Progenitor cell of endocrine pancreas (in vitro differentiated cells): Measurements from ENCODE around the gene BCL7B. TPM values are rescaled to one million over a fixed set of nuclear protein-coding genes. Genes with fewer than 3 reads are reported as not detected.
"Not testable (repeated sequence)": the region's sequence is repeated elsewhere in the genome, so short reads cannot be mapped to it uniquely, and the experiment has no call there.

Source experiments
- DNase-seq: peaks from one replicate; pipeline ENCODE4 v3.0.0; 2021; ENCODE audit warnings: low spot score; ENCODE audit not compliant: unreplicated experiment
- H3K27ac Mint-ChIP-seq: 2 replicates; pipeline ENCODE4 v1.8.0; 2021; ENCODE audit warnings: mild to moderate bottlenecking, moderate library complexity, mixed read lengths
- H3K27me3 Mint-ChIP-seq: 2 replicates; pipeline ENCODE4 v1.8.0; 2021; ENCODE audit warnings: mixed read lengths
- H3K36me3 Mint-ChIP-seq: 2 replicates; pipeline ENCODE4 v1.8.0; 2022; ENCODE audit warnings: mixed read lengths; ENCODE audit not compliant: insufficient read depth
- H3K4me1 Mint-ChIP-seq: 2 replicates; pipeline ENCODE4 v1.8.0; 2021; ENCODE audit warnings: low read depth, mixed read lengths
- H3K4me3 Mint-ChIP-seq: 2 replicates; pipeline ENCODE4 v1.8.0; 2021; ENCODE audit warnings: low read depth, mild to moderate bottlenecking, moderate library complexity, mixed read lengths
- H3K9me3 Mint-ChIP-seq: 2 replicates; pipeline ENCODE4 v1.8.0; 2021; ENCODE audit warnings: low read depth, mixed read lengths
- total RNA-seq: library from RNA; stranded (reverse); gene quantifications from 2 replicates; pipeline ENCODE4 v1.2.1, GENCODE V29; 2021
- TF ChIP-seq, protein P1 (sequence below): fragments of 200-600 bp; sonication (generic); IDR thresholded peaks from one replicate; pipeline ENCODE4 v1.5.0; 2021; ENCODE audit warnings: antibody characterized with exemption, mild to moderate bottlenecking; ENCODE audit not compliant: unreplicated experiment

Gene BCL7B
- total RNA-seq, 1 donor from 2014 or later = 37.8 TPM

DNA sequence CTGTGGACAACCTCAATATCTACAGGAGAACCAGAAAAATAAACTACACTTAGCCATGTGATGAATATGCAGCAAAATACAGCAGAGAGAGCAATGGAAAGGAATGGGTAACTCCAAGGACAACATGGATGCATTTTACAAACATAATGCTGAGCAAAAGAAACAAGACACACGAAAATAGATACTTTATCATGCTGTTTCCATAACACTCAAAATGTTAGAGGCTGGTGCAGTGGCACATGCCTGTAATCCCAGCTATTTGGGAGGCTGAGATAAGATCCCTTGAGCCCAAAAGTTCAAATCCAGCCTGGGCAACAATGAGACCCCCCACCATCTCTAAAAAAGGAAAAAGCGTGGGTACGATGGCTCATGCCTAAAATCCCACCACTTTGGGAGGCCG, 8.3 kb downstream of the BCL7B start:
- H3K36me3 Mint-ChIP-seq = peaks cover 18% of the 10 kb centered on the region

DNA sequence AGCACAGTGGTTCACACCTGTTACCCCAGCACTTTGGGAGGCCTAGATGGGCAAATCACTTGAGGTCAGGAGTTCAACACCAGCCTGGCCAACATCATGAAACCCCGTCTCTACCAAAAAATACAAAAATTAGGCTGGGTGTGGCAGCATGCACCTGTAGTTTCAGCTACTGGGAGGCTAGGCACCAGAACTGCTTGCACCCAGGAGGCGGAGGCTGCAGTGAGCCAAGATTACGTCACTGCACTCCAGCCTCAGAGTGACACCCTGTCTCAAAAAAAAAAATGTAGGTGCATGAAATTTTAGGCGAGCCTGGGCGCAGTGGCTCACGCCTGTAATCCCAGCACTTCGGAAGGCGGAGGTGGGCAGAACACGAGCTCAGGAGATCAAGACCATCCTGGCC, 9.6 kb downstream of the BCL7B start:
- TF ChIP-seq, protein P1, sequence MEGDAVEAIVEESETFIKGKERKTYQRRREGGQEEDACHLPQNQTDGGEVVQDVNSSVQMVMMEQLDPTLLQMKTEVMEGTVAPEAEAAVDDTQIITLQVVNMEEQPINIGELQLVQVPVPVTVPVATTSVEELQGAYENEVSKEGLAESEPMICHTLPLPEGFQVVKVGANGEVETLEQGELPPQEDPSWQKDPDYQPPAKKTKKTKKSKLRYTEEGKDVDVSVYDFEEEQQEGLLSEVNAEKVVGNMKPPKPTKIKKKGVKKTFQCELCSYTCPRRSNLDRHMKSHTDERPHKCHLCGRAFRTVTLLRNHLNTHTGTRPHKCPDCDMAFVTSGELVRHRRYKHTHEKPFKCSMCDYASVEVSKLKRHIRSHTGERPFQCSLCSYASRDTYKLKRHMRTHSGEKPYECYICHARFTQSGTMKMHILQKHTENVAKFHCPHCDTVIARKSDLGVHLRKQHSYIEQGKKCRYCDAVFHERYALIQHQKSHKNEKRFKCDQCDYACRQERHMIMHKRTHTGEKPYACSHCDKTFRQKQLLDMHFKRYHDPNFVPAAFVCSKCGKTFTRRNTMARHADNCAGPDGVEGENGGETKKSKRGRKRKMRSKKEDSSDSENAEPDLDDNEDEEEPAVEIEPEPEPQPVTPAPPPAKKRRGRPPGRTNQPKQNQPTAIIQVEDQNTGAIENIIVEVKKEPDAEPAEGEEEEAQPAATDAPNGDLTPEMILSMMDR = no peak
- H3K27ac Mint-ChIP-seq = no peak overlapping the region
- peaks cover 3% of the 10 kb centered on the region for H3K4me1 Mint-ChIP-seq
- peaks cover 20% of the 10 kb centered on the region for H3K36me3 Mint-ChIP-seq
- H3K27me3 Mint-ChIP-seq = no peaks in the 10 kb centered on the region
- H3K4me3 Mint-ChIP-seq = no peak overlapping the region
- H3K9me3 Mint-ChIP-seq = no peaks in the 10 kb centered on the region
- no peak for DNase-seq

More for the DNA sequence above, 8.3 kb downstream of the BCL7B start:
- Mint-ChIP-seq H3K27ac (no peak overlapping the region), H3K9me3 (no peaks in the 10 kb centered on the region), H3K4me1 (peaks cover 5% of the 10 kb centered on the region), H3K4me3 (no peak overlapping the region), H3K27me3 (no peaks in the 10 kb centered on the region)
- TF ChIP-seq, protein P1 = no peak
- no peak for DNase-seq

DNA sequence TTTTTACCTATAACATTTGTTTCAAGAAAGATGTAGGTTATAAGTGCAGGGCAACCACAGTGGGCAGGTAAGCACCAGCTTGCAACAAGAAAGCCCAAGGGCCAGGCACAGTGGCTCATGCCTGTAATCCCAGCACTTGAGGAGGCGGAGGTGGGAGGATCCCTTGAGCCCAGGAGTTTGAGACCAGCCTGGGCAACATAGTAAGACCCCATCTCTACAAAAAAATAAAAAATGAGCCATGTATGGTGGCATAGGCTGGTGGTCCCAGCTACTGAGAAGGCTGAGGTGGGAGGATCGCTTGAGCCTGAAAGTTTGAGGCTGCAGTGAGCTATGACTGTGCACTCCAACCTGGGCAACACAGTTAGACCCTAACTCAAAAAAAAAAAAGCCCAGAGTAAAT, 12.8 kb downstream of the BCL7B start:
- Mint-ChIP-seq H3K27ac (no peak overlapping the region), H3K36me3 (peaks cover 16% of the 10 kb centered on the region), H3K27me3 (no peaks in the 10 kb centered on the region), H3K4me3 (no peak overlapping the region), H3K9me3 (no peaks in the 10 kb centered on the region), H3K4me1 (peaks cover 3% of the 10 kb centered on the region)
- no peak for DNase-seq
- TF ChIP-seq, protein P1 = no peak

DNA sequence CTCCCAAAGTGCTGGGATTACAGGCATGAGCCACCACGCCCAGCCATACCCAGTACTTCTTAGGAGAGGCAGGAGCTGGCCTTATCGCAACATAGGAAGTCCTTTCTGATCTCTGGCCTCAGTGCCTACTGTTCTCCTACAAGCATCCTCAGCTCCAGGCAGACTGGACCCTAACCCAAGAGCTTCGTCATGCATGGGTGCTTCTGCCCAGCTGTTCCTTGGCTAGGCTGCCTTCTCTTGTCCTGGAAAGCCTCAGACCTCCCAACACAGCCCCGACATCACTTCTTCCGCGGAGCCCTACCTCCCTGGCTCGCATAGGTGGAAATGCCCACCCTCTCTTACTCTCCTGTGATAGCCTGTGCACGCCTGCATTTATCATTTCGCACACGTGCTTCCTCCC, 15.8 kb downstream of the BCL7B start:
- no peak overlapping the region for H3K27ac Mint-ChIP-seq
- peaks cover 22% of the 10 kb centered on the region for H3K36me3 Mint-ChIP-seq
- no peaks in the 10 kb centered on the region for H3K9me3 Mint-ChIP-seq
- no peaks in the 10 kb centered on the region for H3K27me3 Mint-ChIP-seq
- TF ChIP-seq, protein P1 = no peak
- DNase-seq = no peak
- peaks cover 3% of the 10 kb centered on the region for H3K4me1 Mint-ChIP-seq
- no peak overlapping the region for H3K4me3 Mint-ChIP-seq

DNA sequence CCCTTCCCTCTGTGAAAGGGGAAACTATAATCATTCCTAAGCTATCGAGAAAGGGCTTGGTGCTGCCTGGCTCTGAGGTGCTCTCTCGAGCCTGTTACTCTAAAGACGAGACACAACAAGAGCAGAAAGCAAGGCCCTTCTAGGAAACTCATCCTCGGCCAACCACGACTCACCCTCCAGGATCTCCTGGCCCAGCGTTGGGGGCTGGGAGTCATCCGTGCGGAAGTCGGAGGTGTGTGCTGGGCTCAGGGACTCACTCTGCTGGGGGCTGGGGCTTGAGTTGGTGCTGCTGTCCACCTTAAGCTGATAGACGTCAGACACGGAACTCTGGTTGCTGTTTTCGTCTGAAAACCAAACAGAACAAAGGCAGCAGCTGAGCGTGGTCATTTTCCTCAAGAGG, 17.8 kb downstream of the BCL7B start:
- no peaks in the 10 kb centered on the region for H3K9me3 Mint-ChIP-seq
- H3K36me3 Mint-ChIP-seq = peaks cover 25% of the 10 kb centered on the region
- H3K4me1 Mint-ChIP-seq = no peaks in the 10 kb centered on the region
- no peak overlapping the region for H3K27ac Mint-ChIP-seq
- no peak for DNase-seq
- H3K4me3 Mint-ChIP-seq = no peak overlapping the region
- TF ChIP-seq, protein P1 = no peak
- no peaks in the 10 kb centered on the region for H3K27me3 Mint-ChIP-seq

DNA sequence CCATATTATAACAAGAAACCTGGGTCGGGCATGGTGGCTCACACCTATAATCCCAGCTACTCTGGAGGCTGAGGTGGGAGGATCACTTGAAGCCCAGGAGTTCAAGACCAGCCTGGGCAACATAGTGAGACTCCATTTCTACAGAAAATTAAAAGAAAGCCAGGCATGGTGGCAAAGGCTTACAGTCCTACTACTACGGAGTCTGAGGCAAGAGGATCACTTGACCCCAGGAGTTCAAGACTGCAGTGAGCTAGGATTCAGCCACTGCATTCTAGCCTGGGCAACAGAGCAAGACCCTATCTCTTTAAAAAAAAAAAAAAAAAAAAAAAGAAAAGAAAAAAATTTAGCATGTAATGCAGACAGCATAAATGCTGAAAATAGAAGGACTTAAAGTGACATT, 19.0 kb downstream of the BCL7B start:
- not testable (repeated sequence) for H3K27me3 Mint-ChIP-seq, DNase-seq, H3K27ac Mint-ChIP-seq, H3K4me3 Mint-ChIP-seq, H3K4me1 Mint-ChIP-seq, H3K9me3 Mint-ChIP-seq
- H3K36me3 Mint-ChIP-seq = peaks cover 24% of the 10 kb centered on the region
